Sigmoid colon (tissue), 7 donors: ENCODE data around the gene TMTC1. TPM values are rescaled to one million over a fixed set of nuclear protein-coding genes. Genes with fewer than 3 reads are reported as not detected.
A peak's percentile ranks its signal among the peaks of the same experiment; 100 is the strongest.

ENCODE experiments used
- DNase-seq: peaks from one replicate; pipeline ENCODE4 v3.0.0-alpha.2; 2019
- H3K27ac ChIP-seq, 4 donors: fragments of 200-600 bp; sonication (generic); one replicate each; pipeline ENCODE4 v1.5.1; 2016 to 2019; ENCODE audit warnings: mild to moderate bottlenecking in 1 of 4
- H3K27me3 ChIP-seq, 3 donors: fragments of 200-600 bp; sonication (generic); one replicate each; pipeline ENCODE4 v1.5.1; 2019; ENCODE audit warnings: mild to moderate bottlenecking in 1 of 3
- H3K36me3 ChIP-seq, 4 donors: fragments of 200-600 bp; sonication (generic); one replicate each; pipeline ENCODE4 v1.5.1; 2016 to 2019
- H3K4me1 ChIP-seq, 4 donors: fragments of 200-600 bp; sonication (generic); one replicate each; pipeline ENCODE4 v1.5.1; 2017 to 2019
- H3K4me3 ChIP-seq, 4 donors: fragments of 200-600 bp; sonication (generic); one replicate each; pipeline ENCODE4 v1.5.1; 2017 to 2019; ENCODE audit warnings: mild to moderate bottlenecking in 2 of 4, moderate library complexity in 1 of 4
- H3K9me3 ChIP-seq, 4 donors: fragments of 200-600 bp in 3 of 4; sonication (generic) in 3 of 4; one replicate each; pipeline versions ENCODE4 v1.5.1 to v1.6.1; 2013 to 2019
- EP300 ChIP-seq, 4 donors: sonication (generic); formaldehyde crosslinking; IDR thresholded peaks; one replicate each; pipeline ENCODE4 v1.6.1; 2017; ENCODE audit warnings: antibody characterized with exemption in 4 of 4
- POLR2A ChIP-seq, 2 donors: fragments of 450-650 bp; IDR thresholded peaks; one replicate each; pipeline ENCODE4 v1.6.1; 2016; ENCODE audit warnings: antibody characterized with exemption in 2 of 2, mild to moderate bottlenecking in 2 of 2, moderate library complexity in 2 of 2
- POLR2AphosphoS5 ChIP-seq, 4 donors: sonication (generic); formaldehyde crosslinking; IDR thresholded peaks; one replicate each; pipeline ENCODE4 v1.6.1; 2017; ENCODE audit warnings: antibody characterized with exemption in 4 of 4
- WGBS, 2 donors: extraction: QIAGEN DNeasy Blood & Tissue Kit; methylation state at CpG; one replicate each; pipeline ENCODE4 v1.1.7; 2013; 5-methylcytosine and 5-hydroxymethylcytosine counted together
- intact Hi-C: fragments of 100-400 bp; cut with DNase I; formaldehyde crosslinking; loops from one replicate; pipeline ENCODE4 v1.15.1; 2023
- polyA plus RNA-seq, 3 donors: library from polyadenylated mRNA; stranded (reverse); fragments of 200-250 nt; gene quantifications; one replicate each; pipeline ENCODE4 v1.2.3, GENCODE V29; 2013
- total RNA-seq, 4 donors: library from RNA; depleted of rRNA; stranded (reverse); fragments of >200 nt; gene quantifications; one replicate each; pipeline ENCODE4 v1.1.0, GENCODE V29; 2016
- TF ChIP-seq, protein P1 (sequence below), 4 experiments: fragments of 450-650 bp in 3 of 4; fragments of 200-600 bp in 1 of 4; IDR thresholded peaks; one replicate each; pipeline ENCODE4 v1.5.1; 2016 to 2019; ENCODE audit warnings: antibody characterized with exemption in 4 of 4, mild to moderate bottlenecking in 3 of 4, moderate library complexity in 2 of 4
- donor health status: healthy with polysubstance abuse.
- donor health status: Bipolar disorder and iron deficiency.
- donor health status: healthy.

TMTC1 gene
- total and polyA plus RNA-seq, 7 donors: 0.46 to 77.5 (median 61.5) TPM

DNA sequence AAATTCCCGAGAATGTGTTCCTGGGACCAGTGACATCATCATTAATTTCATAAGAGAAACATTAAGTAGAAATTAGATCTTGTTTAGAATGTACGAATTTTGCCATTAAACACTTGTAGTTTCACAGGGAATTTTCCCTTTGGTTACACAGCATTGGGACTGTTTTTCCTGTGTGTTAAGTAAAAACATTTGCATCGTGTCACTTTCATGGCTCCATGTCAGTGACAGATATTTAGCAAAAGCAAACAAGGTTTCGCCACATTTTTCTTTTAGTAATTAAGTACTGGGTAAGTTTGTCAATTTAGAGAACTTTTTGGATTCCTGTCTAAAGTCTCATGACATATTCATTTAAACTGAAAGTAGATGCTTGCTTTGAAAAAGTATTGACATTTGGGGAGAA, 240.7 kb downstream of the TMTC1 start:
- H3K9me3 ChIP-seq: no peaks in the 10 kb centered on the region
- no peak overlapping the region for H3K4me3 ChIP-seq
- peak in 1 of 4 donors; percentile 19 for TF ChIP-seq POLR2AphosphoS5 (IDR thresholded peaks at IDR 0.05)
- TF ChIP-seq, protein P1, sequence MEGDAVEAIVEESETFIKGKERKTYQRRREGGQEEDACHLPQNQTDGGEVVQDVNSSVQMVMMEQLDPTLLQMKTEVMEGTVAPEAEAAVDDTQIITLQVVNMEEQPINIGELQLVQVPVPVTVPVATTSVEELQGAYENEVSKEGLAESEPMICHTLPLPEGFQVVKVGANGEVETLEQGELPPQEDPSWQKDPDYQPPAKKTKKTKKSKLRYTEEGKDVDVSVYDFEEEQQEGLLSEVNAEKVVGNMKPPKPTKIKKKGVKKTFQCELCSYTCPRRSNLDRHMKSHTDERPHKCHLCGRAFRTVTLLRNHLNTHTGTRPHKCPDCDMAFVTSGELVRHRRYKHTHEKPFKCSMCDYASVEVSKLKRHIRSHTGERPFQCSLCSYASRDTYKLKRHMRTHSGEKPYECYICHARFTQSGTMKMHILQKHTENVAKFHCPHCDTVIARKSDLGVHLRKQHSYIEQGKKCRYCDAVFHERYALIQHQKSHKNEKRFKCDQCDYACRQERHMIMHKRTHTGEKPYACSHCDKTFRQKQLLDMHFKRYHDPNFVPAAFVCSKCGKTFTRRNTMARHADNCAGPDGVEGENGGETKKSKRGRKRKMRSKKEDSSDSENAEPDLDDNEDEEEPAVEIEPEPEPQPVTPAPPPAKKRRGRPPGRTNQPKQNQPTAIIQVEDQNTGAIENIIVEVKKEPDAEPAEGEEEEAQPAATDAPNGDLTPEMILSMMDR (IDR thresholded peaks at IDR 0.05): no peak
- no peak for DNase-seq
- 60 to 73% methylated on average over 4 of the region's 4 CpGs for WGBS, 2 donors
- H3K27me3 ChIP-seq: no peaks in the 10 kb centered on the region
- intact Hi-C loops: no loop called here
- no peaks in the 10 kb centered on the region for H3K36me3 ChIP-seq
- H3K27ac ChIP-seq: peak overlapping the region in 1 of 4 donors; percentile 43
- H3K4me1 ChIP-seq: peaks cover 0 to 13% (median 0%) of the 10 kb centered on the region in 4 donors

- WGBS, 2 donors: 77 to 85% methylated on average over 2 of the region's 2 CpGs
- no peaks in the 10 kb centered on the region for H3K36me3 ChIP-seq
- no peak overlapping the region for H3K4me3 ChIP-seq
- DNase-seq: no peak
- H3K4me1 ChIP-seq: no peaks in the 10 kb centered on the region
- no peaks in the 10 kb centered on the region for H3K9me3 ChIP-seq
- TF ChIP-seq, protein P1 (IDR thresholded peaks at IDR 0.05): no peak
- no peak for TF ChIP-seq EP300 (IDR thresholded peaks at IDR 0.05)
- no peak for TF ChIP-seq POLR2A (IDR thresholded peaks at IDR 0.05)
- no peak for TF ChIP-seq POLR2AphosphoS5 (IDR thresholded peaks at IDR 0.05)
- H3K27me3 ChIP-seq: no peaks in the 10 kb centered on the region
- H3K27ac ChIP-seq: no peak overlapping the region
- intact Hi-C loops: no loop called here
Measured at GRCh38 chr12:29537298-29537697, 246.4 kb downstream of the TMTC1 start.

GRCh38 chr12:29534935-29535334, 248.8 kb downstream of the TMTC1 start:
- DNase-seq: no peak
- Histone ChIP-seq H3K4me1 (no peaks in the 10 kb centered on the region), H3K9me3 (no peaks in the 10 kb centered on the region), H3K27ac (no peak overlapping the region), H3K4me3 (no peak overlapping the region), H3K27me3 (no peaks in the 10 kb centered on the region), H3K36me3 (no peaks in the 10 kb centered on the region)
- TF ChIP-seq EP300 (IDR thresholded peaks at IDR 0.05) (no peak), POLR2AphosphoS5 (IDR thresholded peaks at IDR 0.05) (no peak), POLR2A (IDR thresholded peaks at IDR 0.05) (no peak)
- TF ChIP-seq, protein P1 (IDR thresholded peaks at IDR 0.05): no peak
- intact Hi-C loops: no loop called here
- WGBS, 2 donors: 76 to 93% methylated on average over 2 of the region's 2 CpGs

GRCh38 chr12:29533815-29534489, 249.8 kb downstream of the TMTC1 start:
- Histone ChIP-seq H3K4me1 (peaks cover 0 to 2% (median 0%) of the 10 kb centered on the region in 4 donors), H3K27ac (no peak overlapping the region), H3K9me3 (no peaks in the 10 kb centered on the region), H3K4me3 (no peak overlapping the region), H3K27me3 (no peaks in the 10 kb centered on the region), H3K36me3 (no peaks in the 10 kb centered on the region)
- TF ChIP-seq EP300 (IDR thresholded peaks at IDR 0.05) (no peak), POLR2A (IDR thresholded peaks at IDR 0.05) (no peak), POLR2AphosphoS5 (IDR thresholded peaks at IDR 0.05) (no peak)
- TF ChIP-seq, protein P1 (IDR thresholded peaks at IDR 0.05): no peak
- intact Hi-C loops: no loop called here
- DNase-seq: no peak
- 39 to 70% methylated on average over 4 of the region's 4 CpGs for WGBS, 2 donors

DNA sequence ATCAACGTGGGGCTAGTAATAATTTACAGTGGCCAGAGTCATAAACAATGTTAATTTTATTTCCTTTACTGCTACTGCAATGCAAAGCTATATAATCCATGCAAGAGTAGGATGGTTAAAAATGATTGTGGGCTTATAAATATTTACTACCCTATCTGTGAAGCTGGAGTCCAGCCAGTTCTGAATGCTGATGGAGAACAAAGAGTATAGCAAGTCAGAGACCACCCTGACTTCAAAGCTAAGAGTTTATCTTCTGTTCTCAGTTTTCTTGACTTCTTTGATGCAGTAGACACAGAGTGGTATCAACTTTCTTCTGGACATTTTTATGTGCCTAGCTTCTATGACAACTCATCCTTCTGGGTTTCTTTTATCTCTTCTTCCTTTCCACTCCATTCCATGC, 252.3 kb downstream of the TMTC1 start:
- H3K27ac ChIP-seq: no peak overlapping the region
- no peak for DNase-seq
- H3K9me3 ChIP-seq: no peaks in the 10 kb centered on the region
- H3K4me1 ChIP-seq: peaks cover 0 to 8% (median 0%) of the 10 kb centered on the region in 4 donors
- H3K27me3 ChIP-seq: no peaks in the 10 kb centered on the region
- intact Hi-C loops: no loop called here
- no peak overlapping the region for H3K4me3 ChIP-seq
- WGBS, 2 donors: 10 to 43% methylated on average over 1 of the region's 1 CpG
- no peaks in the 10 kb centered on the region for H3K36me3 ChIP-seq
- TF ChIP-seq POLR2AphosphoS5 (IDR thresholded peaks at IDR 0.05): no peak
- TF ChIP-seq POLR2A (IDR thresholded peaks at IDR 0.05): no peak
- TF ChIP-seq, protein P1 (IDR thresholded peaks at IDR 0.05): no peak
- TF ChIP-seq EP300 (IDR thresholded peaks at IDR 0.05): no peak
